Measurements from ENCODE around the gene TMEM92.

Gene TMEM92

DNA sequence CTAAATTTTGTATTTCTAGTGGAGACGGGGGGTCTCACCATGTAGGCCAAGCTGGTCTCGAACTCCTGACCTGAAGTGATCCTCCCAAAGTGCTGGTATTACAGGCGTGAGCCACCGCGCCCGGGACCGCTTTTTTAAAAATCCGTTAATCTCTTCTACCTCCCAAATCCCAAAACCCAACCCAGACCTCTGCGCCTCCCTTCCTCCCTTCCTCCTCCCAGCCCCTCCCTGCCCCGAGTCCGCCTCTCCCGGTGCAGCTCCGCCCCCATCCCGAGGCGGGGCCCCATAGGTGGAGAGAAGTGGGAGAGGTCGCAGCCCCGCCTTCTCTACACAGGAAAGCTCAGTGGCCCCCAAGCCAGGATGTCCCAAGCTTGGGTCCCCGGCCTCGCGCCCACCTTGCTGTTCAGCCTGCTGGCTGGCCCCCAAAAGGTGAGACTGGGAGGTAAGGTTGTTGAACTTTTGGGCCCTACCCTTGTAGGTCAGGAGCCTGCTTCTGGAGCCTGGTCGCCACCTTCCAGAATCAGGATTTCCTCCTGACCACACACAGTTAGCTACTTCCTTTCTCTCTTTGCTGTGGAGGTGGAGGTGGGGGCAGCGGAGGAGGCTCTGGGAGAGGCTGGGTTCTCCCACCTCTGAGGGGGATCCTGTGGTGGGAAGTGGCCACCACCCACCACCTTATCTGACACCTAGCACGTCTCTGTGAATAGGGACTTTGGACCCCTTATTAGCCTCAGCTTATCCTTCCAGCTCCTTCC, at the start of gene TMEM92:
TSS of gene TMEM92 (plus strand) at position 325 of the 755 bp plus-strand sequence. CDS start at position 361, 36 bp downstream.
- no peak for FAIRE-seq

DNA sequence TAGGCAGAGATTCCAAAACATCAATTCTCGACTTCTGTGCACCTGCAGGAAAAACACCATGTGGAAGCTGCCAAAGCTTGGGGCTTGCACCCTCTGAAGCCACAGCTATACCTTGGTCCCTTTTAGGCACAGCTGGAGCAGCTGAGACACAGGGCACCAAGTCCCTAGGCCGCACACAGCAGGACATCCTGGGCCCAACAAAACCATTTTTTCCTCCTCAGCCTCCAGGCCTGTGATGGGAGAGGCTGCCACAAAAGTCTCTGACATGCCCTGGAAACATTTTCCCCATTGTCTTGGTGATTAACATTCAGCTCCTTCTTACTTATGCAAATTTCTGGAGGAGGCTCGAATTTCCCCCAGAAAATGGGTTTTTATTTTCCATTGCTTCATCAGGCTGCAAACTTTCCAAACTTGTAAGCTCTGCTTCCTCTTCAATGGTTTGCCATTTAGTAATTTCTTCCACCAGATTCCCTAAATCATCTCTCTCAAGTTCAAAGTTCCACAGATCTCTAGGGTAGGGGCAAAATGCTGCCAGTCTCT, 48.5 kb upstream of the TMEM92 start:
- no peak for FAIRE-seq

DNA sequence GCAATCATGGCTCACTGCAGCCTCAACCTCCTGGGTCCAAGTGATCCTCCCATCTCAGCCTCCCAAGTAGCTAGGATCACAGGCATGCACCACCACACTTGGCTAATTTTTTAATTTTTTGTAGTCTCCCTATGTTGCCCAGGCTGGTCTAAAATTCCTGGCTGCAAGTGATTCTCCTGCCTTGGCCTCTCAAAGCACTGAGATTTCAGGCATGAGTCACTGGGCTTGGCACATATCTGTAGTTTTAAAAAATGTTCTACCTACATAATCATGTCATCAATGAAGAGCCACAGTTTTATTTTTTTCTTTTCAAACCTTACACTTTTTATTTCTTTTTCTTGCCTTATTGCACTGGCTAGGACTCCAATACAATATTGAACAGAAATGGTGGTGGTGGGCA, 39.7 kb upstream of the TMEM92 start:
- FAIRE-seq = no peak

DNA sequence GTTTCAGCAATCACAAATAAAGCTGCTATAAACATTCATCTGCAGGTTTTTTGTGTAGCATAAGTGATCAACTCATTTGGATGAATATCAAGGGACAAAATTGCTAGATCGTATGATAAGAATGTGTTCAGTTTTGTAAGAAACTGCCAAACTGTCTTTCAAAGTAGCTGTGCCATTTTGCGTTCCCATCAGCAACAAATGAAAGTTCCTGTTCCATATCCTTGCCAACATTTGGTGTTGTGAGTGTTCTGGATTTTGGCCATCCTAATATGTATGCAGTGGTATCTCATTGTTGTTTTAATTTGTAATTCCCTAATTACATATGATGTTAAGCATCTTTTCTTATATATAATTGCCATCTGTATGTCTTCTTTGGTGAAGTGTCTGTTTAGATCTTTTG, 36.4 kb upstream of the TMEM92 start:
- no peak for FAIRE-seq

DNA sequence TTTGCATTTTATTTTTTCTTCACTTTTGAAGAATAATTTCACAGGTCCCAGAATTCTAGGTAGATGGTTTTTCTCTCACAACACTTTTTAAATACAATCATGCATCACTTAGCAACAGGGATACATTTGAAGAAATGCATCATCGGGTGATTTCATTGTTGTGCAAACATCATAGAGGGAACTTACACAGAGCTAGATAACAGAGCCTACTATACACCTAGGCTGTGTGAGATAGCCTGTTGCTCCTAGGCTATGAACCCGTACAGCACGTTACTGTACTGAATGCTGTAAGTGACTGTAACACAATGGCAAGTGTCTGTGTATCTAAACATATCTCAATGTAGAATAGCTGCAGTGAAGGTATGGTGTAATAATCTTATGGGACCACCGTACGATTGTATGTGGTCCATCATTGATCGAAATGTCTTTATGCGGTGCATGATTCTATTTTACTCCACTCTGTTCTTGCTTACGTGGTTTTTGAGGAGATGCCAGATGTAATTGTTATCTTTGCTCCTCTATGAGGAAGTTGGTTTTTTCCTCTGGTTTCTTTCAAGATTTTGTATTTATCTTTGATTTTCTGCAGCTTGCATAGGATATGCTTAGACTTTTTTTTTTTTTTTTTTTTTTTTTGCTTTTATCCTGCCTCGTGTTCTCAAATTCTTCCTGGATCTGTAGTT, 35.5 kb upstream of the TMEM92 start:
- FAIRE-seq = peak; percentile 29

DNA sequence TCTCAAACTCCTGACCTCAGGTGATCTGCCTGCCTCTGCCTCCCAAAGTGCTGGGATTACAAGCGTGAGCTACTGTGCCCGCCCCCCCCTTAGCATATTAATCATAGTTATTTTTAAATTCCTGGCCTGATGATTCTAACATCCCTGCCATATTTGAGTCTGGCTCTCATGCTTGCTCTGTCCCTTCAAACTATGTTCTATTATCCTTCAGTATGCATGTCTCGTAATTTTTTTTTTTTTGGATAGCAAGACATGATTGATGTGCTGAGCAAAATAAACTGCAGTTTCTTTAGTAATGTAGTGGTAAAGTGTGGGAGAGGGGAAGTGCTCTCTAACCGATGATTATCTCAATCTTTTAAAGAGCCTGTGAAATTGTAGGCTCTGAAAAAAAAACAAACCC, 34.3 kb upstream of the TMEM92 start:
- FAIRE-seq = no peak

DNA sequence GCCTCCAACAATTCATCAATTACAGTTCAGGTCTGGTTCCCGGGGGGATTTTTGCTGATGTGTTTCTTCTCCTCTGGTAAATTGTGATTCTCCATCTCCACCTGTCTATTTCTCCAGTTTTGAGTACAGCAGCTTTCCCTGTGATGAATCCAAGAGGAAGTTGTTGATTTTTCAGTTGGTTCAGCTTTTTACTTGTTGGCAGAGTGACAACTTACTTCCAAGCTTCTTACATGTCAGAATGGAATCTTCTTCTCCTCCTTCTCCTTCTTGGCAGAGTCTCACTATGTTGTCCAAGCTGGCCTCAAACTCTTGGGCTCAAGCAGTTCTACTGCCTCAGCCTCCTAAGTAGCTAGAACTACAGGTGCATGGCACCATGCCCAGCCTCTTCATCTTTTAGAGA, 33.4 kb upstream of the TMEM92 start:
- FAIRE-seq = no peak

DNA sequence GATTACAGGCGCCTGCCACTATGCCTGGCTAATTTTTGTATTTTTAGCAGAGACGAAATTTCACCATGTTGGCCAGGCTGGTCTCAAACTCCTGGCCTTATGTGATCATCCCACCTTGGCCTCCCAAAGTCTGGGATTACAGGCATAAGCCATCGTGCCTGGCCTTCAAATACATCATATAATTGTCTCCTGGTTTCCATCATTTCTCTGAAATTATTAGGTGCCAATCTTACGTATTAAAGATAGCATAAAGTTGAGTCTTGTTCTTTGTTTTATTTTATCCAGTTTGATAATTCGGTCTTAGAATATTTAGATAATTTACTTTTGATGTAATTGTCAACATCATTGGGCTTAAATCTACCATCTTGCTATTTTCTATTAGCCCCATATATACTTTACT, 32.8 kb upstream of the TMEM92 start:
- FAIRE-seq = no peak

DNA sequence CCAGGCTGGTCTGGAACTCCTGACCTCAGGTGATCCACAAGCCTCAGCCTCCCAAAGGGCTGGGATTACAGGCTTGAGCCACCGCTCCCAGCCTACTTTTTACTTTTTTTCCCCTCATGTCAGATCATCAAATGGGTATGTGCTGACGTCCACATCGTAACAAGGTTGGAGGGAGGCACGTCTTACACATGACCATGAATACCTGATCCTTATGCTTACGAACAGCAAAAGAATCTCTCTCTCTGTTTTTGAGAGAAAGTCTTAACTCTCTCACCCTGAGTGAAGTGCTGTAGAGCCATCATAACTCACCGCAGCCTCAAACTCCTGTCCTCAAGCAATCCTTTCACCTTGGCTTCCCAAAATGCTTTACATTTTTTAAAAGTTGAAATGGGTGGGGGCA, 29.5 kb upstream of the TMEM92 start:
- no peak for FAIRE-seq

DNA sequence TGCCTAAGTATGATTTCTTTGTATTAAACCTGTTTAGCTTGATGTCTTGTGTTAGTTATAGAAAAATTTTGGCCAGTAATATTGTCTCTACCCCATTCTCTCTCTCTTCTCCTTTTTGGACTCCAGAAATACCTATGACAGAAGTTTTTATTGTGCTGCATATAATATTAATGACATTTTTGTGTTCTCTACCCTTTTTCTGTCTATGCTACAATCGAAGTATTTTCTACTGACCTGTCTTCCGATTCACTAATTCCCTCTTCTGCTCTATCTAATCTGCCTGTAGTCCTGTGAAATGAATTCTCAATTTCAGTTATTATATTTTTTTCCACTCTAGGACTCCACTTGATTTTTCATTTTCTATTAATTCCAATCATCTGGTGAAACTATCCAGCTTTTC, 26.0 kb upstream of the TMEM92 start:
- no peak for FAIRE-seq

DNA sequence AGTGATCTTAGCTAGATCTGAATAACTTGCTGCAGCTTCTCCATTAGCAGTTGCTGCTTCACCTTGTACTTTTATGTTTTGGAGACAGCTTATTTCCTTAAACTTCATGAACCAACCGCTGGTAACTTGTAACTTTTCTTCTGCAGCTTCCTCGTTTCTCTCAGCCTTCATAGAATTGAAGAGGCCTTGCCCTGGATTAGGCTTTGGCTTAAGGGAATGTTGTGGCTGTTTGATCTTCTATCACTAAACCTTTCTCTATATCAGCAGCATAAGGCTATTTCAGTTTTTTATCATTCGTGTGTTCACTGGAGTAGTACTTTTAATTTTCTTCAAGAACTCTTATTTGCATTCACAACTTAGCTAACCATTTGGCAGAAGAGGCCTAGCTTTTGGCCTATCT, 21.5 kb upstream of the TMEM92 start:
- no peak for FAIRE-seq

DNA sequence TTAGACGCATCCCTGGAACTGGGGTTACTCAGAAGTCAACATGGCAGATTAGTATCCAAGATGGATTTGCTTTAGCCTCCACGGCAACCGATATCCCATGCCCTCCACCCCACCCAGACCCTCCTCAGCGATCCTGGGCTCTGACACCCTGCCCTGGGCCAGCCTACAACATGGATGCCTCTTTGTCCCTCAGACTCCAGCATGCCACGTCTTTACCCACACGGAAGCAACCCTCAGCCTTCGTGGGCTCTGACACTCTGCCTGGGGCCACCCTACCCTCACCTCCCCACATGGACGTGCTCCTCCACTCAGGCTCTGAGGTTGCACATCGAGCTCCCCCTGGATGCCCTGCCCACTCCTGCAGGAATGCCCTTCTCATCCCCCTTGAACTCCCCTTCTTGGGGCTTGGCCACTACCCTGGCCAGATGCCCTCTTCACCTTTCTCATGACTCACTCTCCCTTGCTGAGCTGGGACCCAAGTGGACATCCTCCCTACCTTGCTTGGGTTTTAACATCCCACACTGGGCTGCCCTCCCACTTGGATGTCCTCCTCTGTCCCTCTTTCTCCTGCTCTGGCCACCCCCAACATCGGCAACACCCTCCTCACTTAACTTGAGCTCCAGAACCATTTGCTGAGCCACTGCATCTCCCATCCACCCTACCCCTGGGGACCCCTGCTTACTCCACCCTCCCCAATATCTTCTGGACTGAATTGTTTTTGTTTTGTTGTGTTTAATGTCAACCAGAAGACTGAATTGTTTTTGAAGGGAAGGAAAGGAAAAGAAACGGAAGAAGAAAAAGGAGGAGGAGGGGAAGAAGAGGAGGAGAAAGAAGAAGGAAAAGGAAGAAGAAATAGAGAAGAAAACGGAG, 18.3 kb upstream of the TMEM92 start:
- FAIRE-seq = no peak

DNA sequence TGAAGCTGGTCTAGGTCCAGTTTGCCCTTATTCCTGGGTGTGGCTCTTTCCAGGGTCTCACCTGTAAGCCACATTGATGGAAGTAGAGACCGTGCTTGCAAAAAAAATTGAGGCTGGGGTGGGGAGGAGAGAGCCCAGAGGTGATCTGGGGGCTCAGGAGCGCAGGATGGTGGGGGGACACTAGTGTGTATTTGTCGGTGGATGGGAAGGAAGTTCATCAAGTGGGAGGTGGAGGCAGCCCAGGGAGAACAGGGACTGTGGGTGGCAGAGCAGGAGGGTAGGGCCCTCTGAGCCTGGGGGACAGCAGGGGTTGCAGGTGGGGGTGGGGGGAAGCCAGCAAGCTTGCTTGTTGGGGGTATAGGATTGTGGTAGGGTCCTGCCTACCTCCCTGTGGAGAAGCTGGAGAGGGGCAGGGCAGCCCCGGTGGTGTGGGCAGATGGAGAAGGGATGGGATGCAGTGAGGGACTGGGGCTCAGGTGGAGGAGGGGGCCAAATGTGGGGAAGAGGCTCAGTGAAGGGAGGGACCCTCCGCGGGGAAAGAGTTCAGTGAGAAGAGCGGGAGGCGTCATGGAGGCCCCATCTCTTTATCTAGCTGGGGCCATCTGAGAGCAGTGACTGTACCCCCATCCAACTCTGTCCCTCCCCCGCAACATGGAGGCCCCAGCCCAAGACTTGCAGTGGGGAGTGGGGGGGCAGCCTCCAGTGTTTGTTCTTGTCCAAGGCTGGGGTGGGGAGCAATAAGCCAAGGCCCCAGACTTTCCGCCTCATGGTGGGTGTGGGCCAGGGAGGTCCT, 17.2 kb upstream of the TMEM92 start:
- no peak for FAIRE-seq

DNA sequence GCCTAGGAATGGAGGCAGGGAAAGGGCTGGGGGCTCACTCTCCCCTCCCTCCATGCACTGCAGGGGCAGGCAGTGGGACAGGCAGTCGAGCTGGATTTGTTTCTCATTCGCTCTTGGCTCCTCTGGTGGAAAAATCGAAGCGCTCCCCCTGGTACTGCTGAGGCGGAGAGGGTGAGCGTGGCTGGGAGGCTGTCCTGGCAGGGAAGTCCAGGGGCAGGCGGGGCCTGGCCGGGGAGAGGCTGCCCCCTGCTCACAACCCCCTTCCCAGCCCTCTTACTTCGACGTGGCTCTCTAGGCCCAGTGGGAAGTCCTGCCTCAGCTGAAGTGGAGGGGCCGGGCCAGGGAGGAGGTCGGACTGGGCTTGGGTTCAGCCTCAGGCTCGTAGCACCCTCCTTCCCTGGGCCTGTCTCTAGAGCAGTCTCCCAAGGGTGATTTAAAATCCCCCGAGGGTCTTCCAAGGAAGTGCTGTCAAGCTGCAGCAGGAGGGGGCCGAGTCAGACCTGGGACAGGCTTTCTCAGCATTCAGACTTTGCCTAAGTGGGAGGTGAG, 16.5 kb upstream of the TMEM92 start:
- FAIRE-seq = no peak

DNA sequence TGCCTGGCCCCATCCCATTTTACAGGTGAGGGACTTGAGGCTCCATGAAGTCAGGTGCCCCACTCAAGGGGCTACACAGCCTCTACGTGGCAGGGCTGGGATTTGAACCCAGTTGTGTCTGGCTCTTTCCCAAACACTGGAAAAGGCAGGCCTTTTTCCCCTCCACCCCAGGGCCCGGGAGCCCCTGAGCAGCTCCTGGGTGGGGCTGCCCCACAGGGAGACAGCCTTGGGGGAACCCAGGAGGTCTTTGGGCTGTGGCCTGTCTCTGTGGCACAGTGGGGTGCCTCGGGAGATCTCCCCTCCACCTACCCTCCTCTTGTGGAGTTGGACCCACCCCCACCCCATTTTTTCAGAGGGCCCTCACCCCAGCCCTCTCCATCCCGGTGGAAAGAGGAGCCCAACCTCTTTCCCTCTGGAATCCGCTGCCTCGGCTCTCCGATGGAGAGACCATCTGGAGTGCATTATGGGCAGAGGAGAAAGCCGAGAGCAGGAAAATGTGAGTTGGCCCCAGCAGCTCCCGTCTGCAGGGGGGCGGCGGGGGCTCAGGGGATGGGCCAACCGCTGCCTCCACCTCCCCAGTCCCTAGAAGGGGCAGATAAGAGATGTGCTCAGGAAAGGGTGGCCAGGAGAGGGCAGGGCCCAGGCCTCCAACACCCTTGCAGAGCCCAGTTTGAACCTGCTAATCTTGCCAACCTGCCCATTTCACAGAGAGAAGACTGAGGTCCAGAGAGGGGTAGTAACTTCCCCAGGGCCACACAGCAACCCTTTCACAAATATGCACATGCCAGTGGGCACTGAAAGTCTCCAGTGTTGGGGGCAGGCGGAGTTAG, 15.4 kb upstream of the TMEM92 start:
- FAIRE-seq = no peak

DNA sequence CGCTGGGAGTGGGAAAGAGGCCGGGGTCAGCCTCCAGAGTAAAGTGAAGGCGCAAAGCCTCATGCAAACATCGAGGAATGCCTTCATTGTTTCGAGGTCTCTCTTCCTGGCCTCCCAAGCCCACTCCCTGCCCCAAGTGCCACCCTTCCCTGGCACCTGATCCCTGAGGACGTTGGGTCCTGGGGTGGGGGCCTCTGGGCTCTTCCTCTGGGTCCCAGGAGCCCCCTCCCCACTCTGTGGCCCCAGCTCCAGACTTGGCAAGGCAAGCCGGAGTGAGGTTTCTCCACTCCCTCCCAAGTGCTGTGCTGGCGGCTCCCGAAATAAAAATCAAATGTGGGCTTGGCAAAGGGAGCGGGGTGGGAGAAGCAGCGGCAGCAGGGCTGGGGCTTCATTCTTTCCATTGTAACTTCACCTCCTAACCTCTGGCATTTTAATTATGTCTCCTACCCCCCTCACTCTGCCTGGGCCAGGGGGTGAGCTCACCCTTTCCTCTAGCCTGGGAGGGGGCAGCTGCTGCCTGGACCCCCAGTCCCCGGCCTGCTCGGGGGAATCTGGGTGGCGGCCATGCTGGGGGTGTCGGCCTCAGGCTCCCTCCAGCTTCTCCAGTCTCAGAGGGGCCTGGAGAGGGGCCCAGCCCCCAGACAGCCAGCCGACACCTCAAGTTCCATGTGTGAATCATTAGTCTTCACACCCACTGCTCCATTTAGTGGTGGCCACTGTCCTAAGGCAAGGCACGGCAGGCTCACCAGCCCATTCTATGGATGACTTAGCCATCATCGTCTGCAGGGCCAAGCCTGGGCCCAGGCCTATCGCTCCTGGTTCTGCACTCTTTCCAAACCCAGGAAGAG, 14.6 kb upstream of the TMEM92 start:
- FAIRE-seq = no peak

DNA sequence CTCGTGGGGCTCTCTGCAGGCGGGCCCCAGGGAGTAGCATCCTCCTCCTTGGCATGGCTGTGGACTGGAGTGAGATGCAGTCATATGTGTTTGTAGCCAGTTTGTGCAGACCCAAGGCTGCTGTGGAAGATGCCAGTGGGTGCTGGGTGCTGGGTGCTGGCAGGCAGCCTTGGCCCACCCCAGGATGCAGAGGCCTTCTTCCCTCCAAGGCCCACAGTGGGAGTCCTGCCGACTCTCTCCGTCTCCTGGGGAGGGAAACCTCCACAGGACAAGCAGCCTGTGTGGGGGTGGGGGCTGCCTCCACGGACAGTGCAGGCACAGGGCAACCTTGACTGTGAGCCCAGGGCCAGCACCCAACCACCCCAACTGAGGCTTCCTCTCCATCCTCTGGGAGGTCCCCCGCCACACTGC, 13.8 kb upstream of the TMEM92 start:
- no peak for FAIRE-seq

DNA sequence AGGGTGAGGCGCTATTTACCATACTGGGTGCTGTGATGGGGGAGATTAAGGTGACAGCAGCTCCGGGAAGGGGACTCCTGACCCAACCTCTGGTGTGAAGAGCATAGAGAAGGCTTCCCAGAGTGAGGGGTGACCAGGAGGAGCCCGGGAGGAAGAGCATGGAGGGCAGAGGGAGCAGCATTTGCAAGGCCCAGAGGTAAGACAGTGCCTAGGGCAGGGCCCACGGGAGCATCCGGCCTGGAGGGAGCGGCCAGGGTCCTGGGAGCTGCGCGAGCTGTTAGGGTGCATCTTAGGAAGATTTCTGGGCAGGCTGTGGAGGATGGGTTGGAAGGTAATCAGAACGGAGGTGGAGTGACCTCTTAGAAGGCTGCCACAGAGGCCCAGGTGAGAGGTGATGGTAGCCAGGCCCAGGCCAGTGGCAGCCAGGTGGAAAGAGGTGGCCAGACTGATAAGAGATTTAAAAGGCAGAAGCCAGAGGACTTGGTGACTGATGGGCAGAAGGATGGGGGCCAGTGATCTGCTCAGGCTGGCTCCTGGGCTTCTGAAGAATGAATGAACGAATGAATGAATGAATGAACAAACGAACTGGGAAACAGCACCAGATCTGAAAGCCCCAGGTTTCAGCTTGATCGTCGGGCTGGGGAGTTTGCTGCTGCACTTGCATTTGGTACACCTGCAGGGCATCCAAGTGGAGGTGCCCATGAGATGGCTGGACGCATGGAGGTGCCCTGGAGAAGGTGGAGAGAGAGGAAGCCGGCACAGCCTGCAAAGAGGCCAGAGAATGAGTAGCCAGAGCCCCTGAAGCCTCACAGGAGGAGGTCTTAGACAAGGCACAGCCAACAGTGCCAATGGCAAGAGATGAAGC, 13.0 kb upstream of the TMEM92 start:
- FAIRE-seq = no peak

Measured in endometrium (tissue), 2 donors.